Measurements from ENCODE around the gene DERA. TPM values are rescaled to one million over a fixed set of nuclear protein-coding genes. Genes with fewer than 3 reads are reported as not detected.
"Not testable (repeated sequence)": the region's sequence is repeated elsewhere in the genome, so short reads cannot be mapped to it uniquely, and the experiment has no call there.

Gene DERA
- total RNA-seq = 15.3 and 17.1 TPM in 2 replicates

- peaks cover 25% of the 10 kb centered on the region for H3K4me1 Mint-ChIP-seq (ENCODE audit: low read depth)
- no peaks in the 10 kb centered on the region for H3K36me3 Mint-ChIP-seq (ENCODE audit: low read depth)
- H3K4me3 Mint-ChIP-seq = peak within 1 kb of the TSS; percentile 87
- peak within 1 kb of the TSS; percentile 90 for H3K27ac Mint-ChIP-seq
- H3K27me3 Mint-ChIP-seq (ENCODE audit: insufficient read depth) = no peaks in the 10 kb centered on the region
- no peaks in the 10 kb centered on the region for H3K9me3 Mint-ChIP-seq
- intact Hi-C loops (cut with micrococcal nuclease) = loop anchor here (1.0 kb wide), 2 partner anchors 12 to 29 kb away; partner anchors contain the start of gene STRAP
- DNase-seq (ENCODE audit: low spot score) = peak; percentile 54
Observed at GRCh38 chr12:15910864-15911721, at the start of gene DERA. DERA (plus strand) TSS chr12:15911332; CDS start chr12:15911384, 52 bp downstream.

- H3K4me3 Mint-ChIP-seq = no peak overlapping the region
- no peak overlapping the region for H3K27ac Mint-ChIP-seq
- H3K9me3 Mint-ChIP-seq = no peaks in the 10 kb centered on the region
- H3K36me3 Mint-ChIP-seq (ENCODE audit: low read depth) = no peaks in the 10 kb centered on the region
- intact Hi-C loops (cut with micrococcal nuclease) = no loop called here
- H3K27me3 Mint-ChIP-seq (ENCODE audit: insufficient read depth) = peaks cover 31% of the 10 kb centered on the region
- DNase-seq (ENCODE audit: low spot score) = no peak
- H3K4me1 Mint-ChIP-seq (ENCODE audit: low read depth) = peaks cover 8% of the 10 kb centered on the region
Observed at GRCh38 chr12:15861404-15861803, 49.7 kb upstream of the DERA start.

- H3K36me3 Mint-ChIP-seq (ENCODE audit: low read depth) = no peaks in the 10 kb centered on the region
- no peak overlapping the region for H3K4me3 Mint-ChIP-seq
- H3K9me3 Mint-ChIP-seq = no peaks in the 10 kb centered on the region
- H3K4me1 Mint-ChIP-seq (ENCODE audit: low read depth) = peaks cover 8% of the 10 kb centered on the region
- H3K27me3 Mint-ChIP-seq (ENCODE audit: insufficient read depth) = peaks cover 36% of the 10 kb centered on the region
- no peak for DNase-seq (ENCODE audit: low spot score)
- intact Hi-C loops (cut with micrococcal nuclease) = no loop called here
- H3K27ac Mint-ChIP-seq = no peak overlapping the region
Observed at GRCh38 chr12:15862840-15863239, 48.3 kb upstream of the DERA start.

- no peaks in the 10 kb centered on the region for H3K36me3 Mint-ChIP-seq (ENCODE audit: low read depth)
- no peak overlapping the region for H3K4me3 Mint-ChIP-seq
- peaks cover 8% of the 10 kb centered on the region for H3K4me1 Mint-ChIP-seq (ENCODE audit: low read depth)
- no peak overlapping the region for H3K27ac Mint-ChIP-seq
- no peak for DNase-seq (ENCODE audit: low spot score)
- intact Hi-C loops (cut with micrococcal nuclease) = no loop called here
- H3K27me3 Mint-ChIP-seq (ENCODE audit: insufficient read depth) = peaks cover 32% of the 10 kb centered on the region
- H3K9me3 Mint-ChIP-seq = no peaks in the 10 kb centered on the region
Observed at GRCh38 chr12:15863372-15863771, 47.8 kb upstream of the DERA start.

GRCh38 chr12:15863984-15864383 is 47.1 kb upstream of the DERA start:
- no peak for DNase-seq (ENCODE audit: low spot score)
- H3K27me3 Mint-ChIP-seq (ENCODE audit: insufficient read depth) = peaks cover 29% of the 10 kb centered on the region
- peaks cover 8% of the 10 kb centered on the region for H3K4me1 Mint-ChIP-seq (ENCODE audit: low read depth)
- H3K36me3 Mint-ChIP-seq (ENCODE audit: low read depth) = no peaks in the 10 kb centered on the region
- H3K27ac Mint-ChIP-seq = no peak overlapping the region
- peak overlapping the region; percentile 37 for H3K4me3 Mint-ChIP-seq
- H3K9me3 Mint-ChIP-seq = no peaks in the 10 kb centered on the region
- intact Hi-C loops (cut with micrococcal nuclease) = no loop called here

- H3K9me3 Mint-ChIP-seq = peaks cover 8% of the 10 kb centered on the region
- H3K4me3 Mint-ChIP-seq = no peak overlapping the region
- H3K36me3 Mint-ChIP-seq (ENCODE audit: low read depth) = no peaks in the 10 kb centered on the region
- no peak overlapping the region for H3K27ac Mint-ChIP-seq
- intact Hi-C loops (cut with micrococcal nuclease) = no loop called here
- H3K27me3 Mint-ChIP-seq (ENCODE audit: insufficient read depth) = peaks cover 26% of the 10 kb centered on the region
- H3K4me1 Mint-ChIP-seq (ENCODE audit: low read depth) = peaks cover 8% of the 10 kb centered on the region
- DNase-seq (ENCODE audit: low spot score) = no peak
Observed at GRCh38 chr12:15868186-15868585, 42.9 kb upstream of the DERA start.

- H3K36me3 Mint-ChIP-seq (ENCODE audit: low read depth) = no peaks in the 10 kb centered on the region
- peaks cover 8% of the 10 kb centered on the region for H3K9me3 Mint-ChIP-seq
- DNase-seq (ENCODE audit: low spot score) = no peak
- no peak overlapping the region for H3K27ac Mint-ChIP-seq
- no peak overlapping the region for H3K4me3 Mint-ChIP-seq
- peaks cover 14% of the 10 kb centered on the region for H3K27me3 Mint-ChIP-seq (ENCODE audit: insufficient read depth)
- intact Hi-C loops (cut with micrococcal nuclease) = no loop called here
- peaks cover 4% of the 10 kb centered on the region for H3K4me1 Mint-ChIP-seq (ENCODE audit: low read depth)
Observed at GRCh38 chr12:15873556-15873955, 37.6 kb upstream of the DERA start.

GRCh38 chr12:15874556-15875145 is 36.5 kb upstream of the DERA start:
- H3K4me3 Mint-ChIP-seq; intact Hi-C loops (cut with micrococcal nuclease); DNase-seq (ENCODE audit: low spot score); H3K27ac Mint-ChIP-seq; H3K9me3 Mint-ChIP-seq; H3K36me3 Mint-ChIP-seq (ENCODE audit: low read depth); H3K4me1 Mint-ChIP-seq (ENCODE audit: low read depth): not testable (repeated sequence)
- peaks cover 12% of the 10 kb centered on the region for H3K27me3 Mint-ChIP-seq (ENCODE audit: insufficient read depth)

- no peak overlapping the region for H3K27ac Mint-ChIP-seq
Observed at GRCh38 chr12:15875863-15876262, 35.3 kb upstream of the DERA start.

GRCh38 chr12:15879413-15879812 is 31.7 kb upstream of the DERA start:
- Mint-ChIP-seq H3K4me3 (no peak overlapping the region), H3K27me3 (ENCODE audit: insufficient read depth) (peaks cover 5% of the 10 kb centered on the region), H3K27ac (no peak overlapping the region), H3K9me3 (no peaks in the 10 kb centered on the region), H3K4me1 (ENCODE audit: low read depth) (peaks cover 35% of the 10 kb centered on the region), H3K36me3 (ENCODE audit: low read depth) (peaks cover 10% of the 10 kb centered on the region)
- intact Hi-C loops (cut with micrococcal nuclease) = no loop called here
- DNase-seq (ENCODE audit: low spot score) = no peak

More at GRCh38 chr12:15875863-15876262, 35.3 kb upstream of the DERA start:
- Mint-ChIP-seq H3K27me3 (ENCODE audit: insufficient read depth) (peaks cover 8% of the 10 kb centered on the region), H3K4me3 (no peak overlapping the region), H3K9me3 (no peaks in the 10 kb centered on the region), H3K36me3 (ENCODE audit: low read depth) (peaks cover 1% of the 10 kb centered on the region), H3K4me1 (ENCODE audit: low read depth) (peaks cover 8% of the 10 kb centered on the region)
- no peak for DNase-seq (ENCODE audit: low spot score)
- intact Hi-C loops (cut with micrococcal nuclease) = no loop called here

GRCh38 chr12:15880721-15881120 is 30.4 kb upstream of the DERA start:
- DNase-seq (ENCODE audit: low spot score) = no peak
- Mint-ChIP-seq H3K27ac (peak overlapping the region; percentile 40), H3K36me3 (ENCODE audit: low read depth) (peaks cover 14% of the 10 kb centered on the region), H3K9me3 (no peaks in the 10 kb centered on the region), H3K4me1 (ENCODE audit: low read depth) (peaks cover 42% of the 10 kb centered on the region), H3K4me3 (peak overlapping the region; percentile 71), H3K27me3 (ENCODE audit: insufficient read depth) (peaks cover 5% of the 10 kb centered on the region)
- intact Hi-C loops (cut with micrococcal nuclease) = loop anchor here (5.0 to 10.0 kb wide), 3 partner anchors 918 to 1623 kb away; partner anchors contain the start of gene ARHGDIB

GRCh38 chr12:15882118-15882971 is 28.8 kb upstream of the DERA start, which contains the start of gene STRAP:
STRAP (plus strand) TSS chr12:15882387; CDS start chr12:15882708, 321 bp downstream.
- intact Hi-C loops (cut with micrococcal nuclease) = loop anchor here (1.0 to 10.0 kb wide), 12 partner anchors 17 to 1625 kb away; partner anchors contain the start of genes ARHGDIB, C12orf60, DERA and EPS8
- Mint-ChIP-seq H3K27me3 (ENCODE audit: insufficient read depth) (no peaks in the 10 kb centered on the region), H3K9me3 (no peaks in the 10 kb centered on the region), H3K36me3 (ENCODE audit: low read depth) (peaks cover 25% of the 10 kb centered on the region), H3K27ac (peak within 1 kb of the TSS; percentile 99), H3K4me3 (peak within 1 kb of the TSS; percentile 97), H3K4me1 (ENCODE audit: low read depth) (peaks cover 59% of the 10 kb centered on the region)
- peak; percentile 94 for DNase-seq (ENCODE audit: low spot score)
